ENCODE data around the gene EMC9.

Gene EMC9

GRCh38 chr14:24146978-24147760, 5.8 kb upstream of the EMC9 start, which contains the start of gene RNF31:
Gene RNF31 (plus strand): TSS chr14:24147498. CDS start chr14:24147699, 201 bp downstream.
- DNase-seq: peak; percentile 97

GRCh38 chr14:24146453-24146977, 5.1 kb upstream of the EMC9 start, which contains the start of gene PSME2:
Gene PSME2 (minus strand): TSS chr14:24146610. CDS start chr14:24146581, 29 bp downstream.
- DNase-seq: peak; percentile 87 to 92

- no peak for DNase-seq
These were observed 4.5 kb upstream of the EMC9 start for GRCh38 chr14:24145690-24146452.

GRCh38 chr14:24145219-24145618, 3.8 kb upstream of the EMC9 start:
- DNase-seq: no peak

- no peak for DNase-seq
These were observed 3.1 kb upstream of the EMC9 start for GRCh38 chr14:24144451-24144850.

- DNase-seq: no peak
These were observed 2.1 kb upstream of the EMC9 start for GRCh38 chr14:24143511-24143910.

- peak in 1 of 2 donors; percentile 31 for DNase-seq
These were observed 2.0 kb downstream of the EMC9 start for GRCh38 chr14:24139272-24139934.

GRCh38 chr14:24138396-24139271, 2.8 kb downstream of the EMC9 start:
- no peak for DNase-seq

- no peak for DNase-seq
These were observed 3.6 kb downstream of the EMC9 start for GRCh38 chr14:24137529-24138395.

- DNase-seq: no peak
These were observed 4.5 kb downstream of the EMC9 start for GRCh38 chr14:24136684-24137528.

GRCh38 chr14:24135834-24136683, 5.3 kb downstream of the EMC9 start, which contains the start of gene PSME1:
Gene PSME1 (plus strand): TSS chr14:24136194. CDS start chr14:24136263, 69 bp downstream.
- peak; percentile 92 to 95 for DNase-seq

- no peak for DNase-seq
These were observed 5.9 kb downstream of the EMC9 start for GRCh38 chr14:24135584-24135833.

- no peak for DNase-seq
These were observed 7.7 kb downstream of the EMC9 start for GRCh38 chr14:24133735-24134134.

GRCh38 chr14:24132976-24133375, 8.4 kb downstream of the EMC9 start:
- no peak for DNase-seq

- DNase-seq: peak in 1 of 2 donors; percentile 20
These were observed 9.2 kb downstream of the EMC9 start for GRCh38 chr14:24132061-24132685.

- no peak for DNase-seq
These were observed 9.8 kb downstream of the EMC9 start for GRCh38 chr14:24131549-24131966.

- DNase-seq: no peak
These were observed 10.5 kb downstream of the EMC9 start for GRCh38 chr14:24130717-24131548.

GRCh38 chr14:24130380-24130716, 11.0 kb downstream of the EMC9 start, which contains the start of gene FITM1:
Gene FITM1 (plus strand): TSS chr14:24130659. CDS start chr14:24131564, 905 bp downstream.
- DNase-seq: no peak

Data from CD4-positive, alpha-beta T cell treated with Interleukin-1 beta for 1 hour (primary cell).